Endothelial cell of umbilical vein (primary cell): ENCODE measurements around the gene RGS11.

Experiments
- FOS ChIP-seq: IDR thresholded peaks from 2 replicates; pipeline ENCODE4 v1.6.1; 2011; ENCODE audit warnings: mild to moderate bottlenecking, low read length, moderate library complexity, borderline replicate concordance; ENCODE audit not compliant: insufficient read depth
- MAX ChIP-seq: IDR thresholded peaks from 2 replicates; pipeline ENCODE4 v1.6.1; 2011; ENCODE audit not compliant: insufficient read depth, insufficient read length

- TF ChIP-seq MAX (no peak), FOS (no peak)
These were observed 32.4 kb downstream of the RGS11 start for GRCh38 chr16:243348-243747.
